GM12878 (cell line): ENCODE measurements around the gene TMEM87A. TPM values are rescaled to one million over a fixed set of nuclear protein-coding genes. Genes with fewer than 3 reads are reported as not detected.

Experiments used
- ATAC-seq: fragments of 200-7000 bp; cut with Tn5 transposase; 3 replicates; pipeline ENCODE4 v1.9.1; 2020; ENCODE audit warnings: mild to moderate bottlenecking, moderate library complexity
- BruUV-seq: library from RNA; stranded (reverse); fragments of 400-500 nt; replicated peaks from 2 replicates; lab custom pipeline; 2021; lab: Mats Ljungman, UMichigan
- CTCF ChIA-PET: fragments of 300-600 bp; sonication (Branson Sonifier 250); formaldehyde crosslinking; extraction: SDS; loops from one replicate; lab custom pipeline; 2021; ENCODE audit warnings: inconsistent platforms; lab: Yijun Ruan, JAX
- POLR2A ChIA-PET: fragments of 350-600 bp; formaldehyde crosslinking; extraction: SDS; loops from one replicate; lab custom pipeline; 2021; ENCODE audit warnings: inconsistent platforms; lab: Charles Lee
- RAD21 ChIA-PET: fragments of 300-600 bp; sonication (Branson Sonifier 250); formaldehyde crosslinking; loops from one replicate; lab custom pipeline; 2023; ENCODE audit warnings: antibody characterized with exemption; ENCODE audit not compliant: unreplicated experiment; lab: Charles Lee
- SMC1A ChIA-PET: fragments of 300-600 bp; sonication (Branson Sonifier 250); formaldehyde crosslinking; loops from one replicate; lab custom pipeline; 2023; ENCODE audit not compliant: unreplicated experiment, uncharacterized antibody; lab: Charles Lee
- DNase-seq: peaks from one replicate; pipeline ENCODE4 v3.0.0-alpha.2; 2011; ENCODE audit warnings: low read depth, low spot score
- FAIRE-seq: peaks from 3 replicates; lab custom pipeline; 2011; peaks lifted over from hg19 to GRCh38; lab: Jason Lieb, UNC
- H2AFZ ChIP-seq: 2 replicates; pipeline ENCODE4 v1.6.0; 2011; ENCODE audit warnings: low read depth, low read length, control low read depth; ENCODE audit not compliant: control insufficient read depth
- H3K27ac ChIP-seq: 2 replicates; pipeline ENCODE4 v1.5.1; 2011; ENCODE audit warnings: control low read depth; ENCODE audit not compliant: control insufficient read depth, insufficient read depth
- H3K27me3 ChIP-seq, 2 experiments: replicated peaks in 1 of 2; 2 replicates each; pipeline versions ENCODE4 v1.6.0 to v1.6.1; 2011; ENCODE audit warnings: low read length in 1 of 2; ENCODE audit not compliant: control insufficient read depth in 2 of 2, insufficient read depth in 2 of 2
- H3K36me3 ChIP-seq, 2 experiments: 2 replicates each; pipeline ENCODE4 v1.5.1; 2011; ENCODE audit warnings: low read length in 1 of 2; ENCODE audit not compliant: control insufficient read depth in 2 of 2, insufficient read depth in 2 of 2
- H3K4me1 ChIP-seq: 2 replicates; pipeline ENCODE4 v1.6.1; 2011; ENCODE audit warnings: mild to moderate bottlenecking, low read length, moderate library complexity, mixed read lengths; ENCODE audit not compliant: control insufficient read depth, insufficient read depth
- H3K4me2 ChIP-seq: 2 replicates; pipeline ENCODE4 v1.6.0; 2011; ENCODE audit warnings: control low read depth; ENCODE audit not compliant: control insufficient read depth, insufficient read depth
- H3K4me3 ChIP-seq: fragments of 200-600 bp; sonication (generic); 2 replicates; pipeline ENCODE4 v1.5.1; 2016
- H3K79me2 ChIP-seq: 2 replicates; pipeline ENCODE4 v1.6.0; 2011; ENCODE audit warnings: low read length; ENCODE audit not compliant: control insufficient read depth, insufficient read depth
- H3K9ac ChIP-seq: 2 replicates; pipeline ENCODE4 v1.8.0; 2011; ENCODE audit warnings: low read length, control low read depth, mixed read lengths; ENCODE audit not compliant: control insufficient read depth, insufficient read depth
- H3K9me3 ChIP-seq: replicated peaks from 3 replicates; pipeline ENCODE4 v1.5.1; 2011; ENCODE audit warnings: mild to moderate bottlenecking, low read length; ENCODE audit not compliant: control insufficient read depth, insufficient read depth
- H4K20me1 ChIP-seq: 2 replicates; pipeline ENCODE4 v1.6.0; 2011; ENCODE audit not compliant: control insufficient read depth, insufficient read depth
- CHD4 ChIP-seq: fragments of 200-600 bp; sonication (generic); IDR thresholded peaks from 2 replicates; pipeline ENCODE4 v1.6.1; 2016; ENCODE audit warnings: mild to moderate bottlenecking
- ESRRA ChIP-seq: IDR thresholded peaks from 2 replicates; pipeline ENCODE4 v1.6.1; 2012; ENCODE audit warnings: mild to moderate bottlenecking, low read length, improper control_type of control experiment
- JUNB ChIP-seq: IDR thresholded peaks from 2 replicates; pipeline ENCODE4 v1.6.1; 2016; ENCODE audit warnings: antibody characterized with exemption, mild to moderate bottlenecking
- KAT2A ChIP-seq: conservative IDR thresholded peaks from 2 replicates; pipeline ENCODE4 v1.6.1; 2011; ENCODE audit warnings: low read depth, low read length; ENCODE audit not compliant: control insufficient read depth
- KLF5 ChIP-seq: fragments of 450-650 bp; IDR thresholded peaks from 2 replicates; pipeline ENCODE4 v1.6.1; 2014; ENCODE audit warnings: mild to moderate bottlenecking; ENCODE audit not compliant: partially characterized antibody
- SPI1 ChIP-seq: IDR thresholded peaks from 2 replicates; pipeline ENCODE4 v1.6.1; 2011; ENCODE audit warnings: low read depth, mild to moderate bottlenecking, low read length, moderate library complexity, borderline replicate concordance; ENCODE audit not compliant: insufficient read depth
- WGBS: methylation state at CpG from one replicate; pipeline ENCODE4 v1.1.6; 2016; ENCODE audit warnings: low lambda C conversion rate; ENCODE audit not compliant: insufficient replicate concordance, insufficient coverage; ENCODE audit errors: missing lambda C conversion rate; 5-methylcytosine and 5-hydroxymethylcytosine counted together
- in situ Hi-C: fragments of 300-500 bp; cut with MboI; formaldehyde crosslinking; loops from 9 replicates; pipeline ENCODE4 v1.14.3; 2018; ENCODE audit warnings: mixed read lengths
- intact Hi-C: fragments of 100-400 bp; cut with micrococcal nuclease; formaldehyde crosslinking; loops from one replicate; pipeline ENCODE4 v1.14.2; 2022; ENCODE audit not compliant: unreplicated experiment
- polyA plus RNA-seq, 11 experiments: library from polyadenylated mRNA; depleted of rRNA in 4 of 11; unstranded in 6 of 11; stranded (reverse) in 5 of 11; fragments of >200 nt; fragmentation: Nextera tagmentation in 4 of 11; fragmentation: Illumina TruSeq in 1 of 11; extraction: Ambion mirVana in 4 of 11; extraction: Trizol in 1 of 11; gene quantifications; 1 replicate in 1 of 11; 2 replicates in 10 of 11; pipeline versions ENCODE4 v1.2.1 to v1.2.3, GENCODE V29; 2011 to 2016; ENCODE audit warnings: inconsistent platforms in 2 of 11, missing spikeins in 2 of 11, low read depth in 1 of 11
- total RNA-seq, 4 experiments: library from RNA; depleted of rRNA in 3 of 4; stranded (reverse); fragments of >200 nt in 3 of 4; fragmentation: Illumina TruSeq in 1 of 4; extraction: Trizol in 1 of 4; gene quantifications; 2 replicates each; pipeline versions ENCODE4 v1.2.1 to v1.2.3, GENCODE V29; 2013 to 2021
- TF ChIP-seq, protein P1 (sequence below): fragments of 450-650 bp; formaldehyde crosslinking; IDR thresholded peaks from 2 replicates; pipeline ENCODE4 v1.4.0; 2022; ENCODE audit warnings: mild to moderate bottlenecking, moderate library complexity

Gene TMEM87A
- total and polyA plus RNA-seq, 10 of the 15 experiments (the other 5 are each of a cell fraction or from before 2014, with no cell fraction given) = 18.2 to 53.2 (median 33.4) TPM

DNA sequence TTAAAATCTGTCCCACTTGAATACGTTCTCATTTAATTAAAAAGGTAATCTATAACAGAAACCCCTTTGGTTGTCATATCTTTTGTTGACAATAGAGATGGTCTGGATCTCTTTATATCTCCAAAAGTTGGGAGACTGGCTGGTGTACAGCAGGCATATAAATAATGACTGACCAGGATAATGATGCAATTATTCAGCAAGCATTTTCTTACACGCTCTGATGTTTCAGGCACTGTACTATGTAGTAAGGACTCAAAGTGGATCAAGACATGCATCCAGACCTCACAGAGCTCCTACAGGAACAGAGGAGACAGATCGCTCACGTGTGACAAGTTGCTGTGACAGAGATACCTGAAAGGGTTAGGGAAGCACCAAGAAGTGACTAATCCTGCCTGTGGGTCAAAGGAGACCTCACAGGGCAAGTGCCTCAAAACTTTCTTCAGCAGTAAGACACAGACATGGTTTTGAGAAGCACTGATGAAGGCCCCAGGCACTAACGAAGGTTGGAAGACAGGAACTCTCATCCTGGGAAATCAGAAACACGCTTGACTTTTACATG, 90.8 kb downstream of the TMEM87A start:
- H3K27me3 ChIP-seq = no peaks in the 10 kb centered on the region
- H3K4me2 ChIP-seq = no peak overlapping the region
- peaks cover 4% of the 10 kb centered on the region for H3K4me1 ChIP-seq
- peaks cover 4 to 32% of the 10 kb centered on the region in 2 experiments for H3K36me3 ChIP-seq
- CTCF ChIA-PET = interaction anchor here (0.6 kb wide), 1 partner anchor 222 kb away, joined by 3 read pairs; no protein-coding TSS in a partner anchor
- POLR2A ChIA-PET = interaction anchor here (0.6 kb wide), 1 partner anchor 323 kb away, joined by 4 read pairs; no protein-coding TSS in a partner anchor
- H4K20me1 ChIP-seq = no peaks in the 10 kb centered on the region
- in situ Hi-C loops = no loop called here
- no peak for FAIRE-seq
- SMC1A ChIA-PET = no interaction called here
- BruUV-seq = TSS peak; percentile 34
- RAD21 ChIA-PET = no interaction called here
- intact Hi-C loops = no loop called here
- no peak overlapping the region for H3K9ac ChIP-seq
- TF ChIP-seq ESRRA = no peak
- TF ChIP-seq JUNB = no peak
- no peak for TF ChIP-seq CHD4
- TF ChIP-seq, protein P1, sequence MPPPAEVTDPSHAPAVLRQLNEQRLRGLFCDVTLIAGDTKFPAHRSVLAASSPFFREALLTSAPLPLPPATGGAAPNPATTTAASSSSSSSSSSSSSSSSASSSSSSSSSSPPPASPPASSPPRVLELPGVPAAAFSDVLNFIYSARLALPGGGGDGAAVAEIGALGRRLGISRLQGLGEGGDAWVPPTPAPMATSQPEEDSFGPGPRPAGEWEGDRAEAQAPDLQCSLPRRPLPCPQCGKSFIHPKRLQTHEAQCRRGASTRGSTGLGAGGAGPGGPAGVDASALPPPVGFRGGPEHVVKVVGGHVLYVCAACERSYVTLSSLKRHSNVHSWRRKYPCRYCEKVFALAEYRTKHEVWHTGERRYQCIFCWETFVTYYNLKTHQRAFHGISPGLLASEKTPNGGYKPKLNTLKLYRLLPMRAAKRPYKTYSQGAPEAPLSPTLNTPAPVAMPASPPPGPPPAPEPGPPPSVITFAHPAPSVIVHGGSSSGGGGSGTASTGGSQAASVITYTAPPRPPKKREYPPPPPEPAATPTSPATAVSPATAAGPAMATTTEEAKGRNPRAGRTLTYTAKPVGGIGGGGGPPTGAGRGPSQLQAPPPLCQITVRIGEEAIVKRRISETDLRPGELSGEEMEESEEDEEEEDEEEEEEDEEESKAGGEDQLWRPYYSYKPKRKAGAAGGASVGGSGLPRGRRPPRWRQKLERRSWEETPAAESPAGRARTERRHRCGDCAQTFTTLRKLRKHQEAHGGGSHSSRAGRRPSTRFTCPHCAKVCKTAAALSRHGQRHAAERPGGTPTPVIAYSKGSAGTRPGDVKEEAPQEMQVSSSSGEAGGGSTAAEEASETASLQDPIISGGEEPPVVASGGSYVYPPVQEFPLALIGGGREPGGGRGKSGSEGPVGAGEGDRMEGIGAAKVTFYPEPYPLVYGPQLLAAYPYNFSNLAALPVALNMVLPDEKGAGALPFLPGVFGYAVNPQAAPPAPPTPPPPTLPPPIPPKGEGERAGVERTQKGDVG (CRISPR knock-in tag) = no peak
- no peak for TF ChIP-seq KAT2A
- TF ChIP-seq SPI1 = no peak
- TF ChIP-seq KLF5 = no peak
- H3K79me2 ChIP-seq = no peaks in the 10 kb centered on the region
- H3K9me3 ChIP-seq = no peaks in the 10 kb centered on the region
- DNase-seq = no peak
- WGBS = 96% methylated on average over 6 of the region's 6 CpGs
- H3K4me3 ChIP-seq = no peak overlapping the region
- ATAC-seq = no peak
- H3K27ac ChIP-seq = no peak overlapping the region
- H2AFZ ChIP-seq = no peak overlapping the region
